Activated CD8-positive, alpha-beta memory T cell treated with anti-CD3 and anti-CD28 coated beads, Interleukin-2, amount 50 U/mL, for 48 hours (primary cell): ENCODE measurements around the gene ANKRD13C.
"Not testable (repeated sequence)": the region's sequence is repeated elsewhere in the genome, so short reads cannot be mapped to it uniquely, and the experiment has no call there.

Experiments used
- DNase-seq: peaks from one replicate; pipeline ENCODE4 v3.0.0-alpha.2; 2020

The ANKRD13C gene

DNA sequence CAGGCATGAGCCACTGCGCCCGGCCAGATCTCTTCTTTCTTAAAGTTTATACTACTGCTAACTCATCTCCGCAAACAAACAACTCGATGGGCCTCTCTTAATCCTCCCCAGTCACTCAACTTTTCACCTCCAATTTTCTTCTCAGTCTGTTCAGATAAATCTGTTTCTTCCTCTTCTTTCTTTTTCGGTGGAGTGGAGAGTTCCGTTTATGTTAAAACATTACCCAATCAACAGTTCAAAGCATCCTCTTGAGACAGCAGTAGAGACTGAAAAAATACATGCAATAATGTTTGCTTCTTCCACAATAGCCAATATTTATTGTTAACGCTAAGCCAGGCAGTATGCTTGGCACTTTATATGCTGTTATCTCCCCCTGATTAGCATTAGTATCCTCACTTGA is 1.4 kb upstream of the ANKRD13C start:
- DNase-seq: no peak

DNA sequence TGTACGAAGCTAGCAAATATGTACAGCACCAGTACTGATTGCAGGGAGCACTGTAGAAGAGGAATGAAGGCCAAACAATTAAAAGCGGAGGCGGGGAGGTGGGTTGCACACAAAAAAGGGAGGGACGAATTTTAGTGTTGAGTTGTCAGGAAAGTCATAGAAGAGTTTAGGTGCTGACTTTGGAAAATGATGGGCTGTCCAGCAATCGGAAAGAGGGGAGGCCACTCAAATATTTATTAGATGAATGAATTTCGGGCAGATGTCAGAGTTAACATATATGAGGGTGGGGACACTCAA is 537 bp upstream of the ANKRD13C start:
- DNase-seq: no peak

DNA sequence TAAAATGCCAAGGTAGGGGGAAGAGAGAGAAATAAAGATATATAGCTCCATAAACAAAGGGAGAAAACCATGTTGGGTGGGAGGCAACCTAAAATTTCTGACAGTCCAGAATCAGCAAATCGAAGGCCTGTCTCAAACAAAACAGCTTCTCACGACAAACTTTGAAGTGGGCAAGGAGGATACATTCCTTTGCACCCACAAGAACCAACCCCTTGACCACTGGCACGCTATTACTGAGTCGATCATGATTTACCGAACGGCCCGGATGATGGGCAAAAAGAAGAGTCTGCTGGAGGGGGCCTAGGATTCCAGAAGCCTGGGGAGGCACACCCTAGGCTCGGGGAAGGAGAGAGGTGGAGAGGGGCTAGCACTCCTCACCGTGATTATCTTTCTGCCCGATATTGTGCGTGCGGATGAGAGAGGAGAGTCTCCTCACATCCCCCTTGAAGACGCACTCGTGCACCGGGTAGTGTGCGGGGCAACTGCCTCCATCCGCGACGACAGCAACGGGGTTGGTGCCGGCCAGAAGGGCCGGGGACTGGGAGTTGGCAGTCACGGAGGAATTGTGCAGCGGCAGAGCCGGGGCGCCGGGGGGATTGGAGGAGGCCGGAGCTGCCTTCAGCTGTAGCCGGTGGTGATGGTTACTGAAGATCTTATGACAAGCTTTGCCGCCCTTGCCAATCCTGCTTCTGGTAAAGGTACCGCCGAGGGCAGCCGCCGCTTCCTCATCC is 756 bp downstream of the ANKRD13C start:
- peak; percentile 70 for DNase-seq

DNA sequence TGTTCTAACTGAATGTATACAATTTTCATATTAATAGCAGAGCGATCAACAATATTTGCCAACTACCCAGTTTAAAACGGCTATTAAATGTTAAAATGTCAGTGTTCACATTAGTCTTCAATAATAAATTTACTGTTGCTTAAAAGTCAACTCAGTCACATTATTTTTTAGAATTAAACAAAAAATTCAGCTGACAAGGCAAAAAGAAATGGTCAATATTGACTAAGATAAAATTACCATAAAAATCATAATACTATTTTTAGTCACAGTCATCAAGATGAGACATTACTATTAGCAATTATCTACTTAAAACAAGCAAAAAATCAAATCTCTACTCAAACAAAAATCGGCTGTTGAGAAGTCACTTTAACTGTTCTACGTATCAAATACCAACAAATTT is 1.5 kb downstream of the ANKRD13C start:
- DNase-seq: no peak

DNA sequence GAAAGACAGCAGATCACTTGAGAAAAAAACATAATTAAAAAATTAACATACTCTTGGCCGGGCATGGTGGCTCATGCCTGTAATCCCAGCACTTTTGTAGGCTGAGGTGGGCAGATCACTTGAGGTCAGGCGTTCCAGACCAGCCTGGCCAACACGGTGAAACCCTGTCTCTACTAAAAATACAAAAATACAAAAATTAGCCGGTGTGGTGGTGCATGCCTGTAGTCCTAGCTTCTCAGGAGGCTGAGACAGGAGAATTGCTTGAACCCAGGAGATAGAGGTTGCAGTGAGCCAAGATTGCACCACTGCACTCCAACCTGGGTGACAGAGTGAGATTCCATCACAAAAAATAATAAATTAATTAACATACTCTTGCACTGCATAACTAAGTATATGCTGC is 4.7 kb downstream of the ANKRD13C start:
- DNase-seq: not testable (repeated sequence)

DNA sequence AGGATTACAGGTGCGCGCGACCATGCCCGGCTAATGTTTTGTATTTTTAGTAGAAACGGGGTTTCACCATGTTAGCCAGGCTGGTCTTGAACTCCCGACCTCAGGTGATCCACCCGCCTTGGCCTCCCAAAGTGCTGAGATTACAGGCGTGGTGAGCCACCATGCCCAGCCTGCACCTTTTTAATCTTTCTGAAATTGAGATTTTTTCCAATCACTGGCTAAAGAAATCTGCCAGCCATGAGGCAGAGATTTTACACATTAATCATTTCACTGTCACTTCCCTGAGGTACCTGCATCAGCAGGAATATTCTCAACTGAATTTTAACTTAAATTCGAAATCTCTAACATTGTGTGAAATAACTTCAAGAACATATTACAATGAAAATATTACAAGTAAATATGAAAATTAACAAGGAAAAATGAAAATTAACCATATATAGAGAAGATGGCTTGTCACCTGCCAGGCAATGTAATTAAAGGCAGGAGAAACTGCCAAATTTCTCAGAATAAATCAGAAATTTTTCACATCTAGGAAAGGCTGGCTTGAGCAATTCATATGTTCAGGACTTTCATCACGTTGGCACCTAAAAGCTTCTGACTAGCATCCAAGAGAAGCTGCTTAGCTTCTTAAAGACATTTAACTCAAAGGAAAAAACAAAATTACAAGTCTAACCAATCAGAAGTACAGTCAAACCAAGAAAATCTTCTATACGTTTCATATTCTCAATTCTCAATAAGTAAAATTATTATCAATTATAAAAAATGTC is 5.9 kb downstream of the ANKRD13C start:
- DNase-seq: no peak

DNA sequence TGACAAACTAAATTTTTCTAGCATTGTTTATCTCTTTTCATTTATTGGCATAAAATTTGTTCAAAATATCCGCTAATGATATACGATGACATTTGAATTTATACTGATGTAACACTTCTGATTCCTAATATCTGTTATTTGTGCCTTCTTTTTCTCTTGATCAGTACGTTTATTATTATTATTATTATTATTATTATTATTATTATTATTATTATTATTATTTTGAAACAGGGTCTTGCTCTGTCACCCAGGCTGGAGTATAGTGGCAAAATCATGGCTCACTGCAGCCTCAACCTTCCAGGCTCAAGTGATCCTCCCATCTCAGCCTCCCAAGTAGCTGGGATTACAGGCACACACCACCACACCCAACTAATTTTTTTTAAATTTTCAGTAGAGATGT is 14.9 kb downstream of the ANKRD13C start:
- not testable (repeated sequence) for DNase-seq

DNA sequence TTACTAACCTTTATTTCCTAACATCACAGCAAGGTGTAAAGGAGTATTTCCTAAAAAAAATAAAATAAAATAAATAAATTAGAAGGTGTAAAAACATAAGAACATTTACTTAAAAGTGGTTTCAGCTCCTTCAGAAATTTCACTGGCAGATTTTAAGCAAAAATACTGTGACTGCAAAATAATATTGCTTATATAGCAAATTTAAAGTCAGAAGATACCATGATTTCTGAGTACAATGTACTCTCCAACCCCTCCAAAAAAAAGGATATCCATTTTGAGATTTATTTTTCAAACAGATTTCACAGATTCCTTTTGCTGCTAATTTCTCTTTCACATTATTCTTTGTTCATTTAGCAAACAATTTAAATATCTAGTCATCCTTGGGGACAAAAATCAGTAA is 18.5 kb downstream of the ANKRD13C start:
- no peak for DNase-seq

DNA sequence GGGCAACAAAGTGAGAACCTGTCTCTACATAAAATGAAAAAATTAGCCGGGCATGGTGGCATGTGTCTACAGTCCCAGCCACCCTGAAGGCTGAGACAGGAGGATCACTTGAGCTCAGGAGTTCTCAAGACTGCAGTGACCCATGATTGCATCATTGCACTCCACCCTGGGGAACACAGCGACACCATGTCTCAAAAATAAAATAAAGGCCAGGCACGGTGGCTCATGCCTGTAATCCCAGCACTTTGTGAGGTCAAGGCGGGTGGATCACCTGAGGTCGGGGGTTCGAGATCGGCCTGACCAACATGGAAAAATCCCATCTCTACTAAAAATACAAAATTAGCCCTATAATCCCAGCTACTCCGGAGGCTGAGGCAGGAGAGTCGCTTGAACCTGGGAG is 20.1 kb downstream of the ANKRD13C start:
- DNase-seq: no peak

DNA sequence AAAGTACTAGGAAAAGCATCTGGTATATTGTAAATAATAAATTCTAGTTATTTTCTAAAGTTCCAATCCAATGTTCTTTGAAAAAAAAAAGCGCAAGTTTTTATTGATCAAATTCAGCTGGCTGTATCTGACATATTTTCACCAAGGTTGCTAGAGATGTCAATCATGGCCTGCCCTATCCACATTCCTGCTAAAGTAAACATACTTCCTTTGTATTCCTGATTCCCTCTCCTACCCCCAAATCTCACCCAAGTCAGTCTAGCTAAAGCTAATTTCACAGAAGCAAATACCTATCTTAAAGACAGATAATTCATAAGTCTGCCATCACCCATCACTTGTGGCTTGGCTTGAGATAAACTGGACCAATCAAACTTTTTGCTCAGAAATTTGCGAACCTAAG is 21.3 kb downstream of the ANKRD13C start:
- DNase-seq: no peak

DNA sequence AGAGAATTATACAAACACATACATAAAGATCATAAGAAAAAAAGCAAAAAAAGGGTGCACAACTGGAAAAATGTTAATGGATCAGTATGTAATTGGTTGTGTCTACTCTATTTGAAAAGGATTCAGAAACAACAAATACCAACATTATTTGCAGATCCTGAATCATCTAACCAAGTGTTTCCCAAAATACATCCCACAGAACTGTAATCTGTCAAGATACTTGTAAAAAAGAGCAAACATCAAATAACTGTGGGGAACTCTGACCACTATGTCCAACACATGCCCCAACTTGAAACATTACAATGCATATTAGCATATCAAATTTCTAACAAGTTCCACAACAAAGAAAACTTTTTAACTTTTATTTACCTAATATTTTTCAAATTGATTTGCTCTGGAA is 22.6 kb downstream of the ANKRD13C start:
- DNase-seq: no peak

DNA sequence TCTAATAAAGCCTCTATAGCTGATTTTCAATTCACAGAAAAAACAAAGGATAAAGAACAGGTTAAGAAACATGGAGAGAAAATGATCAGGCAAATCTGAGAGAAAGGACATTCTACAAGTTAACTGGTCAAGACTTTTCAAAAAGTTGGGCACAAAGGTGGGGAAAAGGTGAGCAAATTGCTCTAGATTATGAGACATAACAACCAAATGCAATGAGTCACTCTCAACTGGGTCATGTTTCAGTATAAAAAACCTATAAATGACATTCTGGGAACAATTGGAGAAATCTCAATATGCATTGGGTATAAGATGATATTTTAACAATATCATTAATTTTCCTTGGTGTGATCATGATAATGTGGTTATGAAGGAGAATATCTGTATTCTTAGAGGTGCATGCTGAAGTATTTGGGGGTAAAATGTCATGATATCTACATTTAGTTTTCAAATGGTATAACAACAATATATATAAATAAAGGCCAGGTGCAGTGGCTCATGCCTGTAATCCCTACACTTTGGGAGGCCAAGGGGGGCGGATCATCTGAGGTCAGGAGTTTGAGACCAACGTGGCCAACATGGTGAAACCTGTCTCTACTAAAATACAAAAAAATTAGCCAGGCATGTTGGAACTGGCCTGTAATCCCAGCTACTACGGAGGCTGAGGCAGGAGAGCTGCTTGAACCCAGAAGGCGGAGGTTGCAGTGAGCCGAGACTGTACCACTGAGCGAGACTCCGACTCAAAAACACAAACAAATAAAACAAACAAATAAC is 27.0 kb downstream of the ANKRD13C start:
- DNase-seq: no peak

DNA sequence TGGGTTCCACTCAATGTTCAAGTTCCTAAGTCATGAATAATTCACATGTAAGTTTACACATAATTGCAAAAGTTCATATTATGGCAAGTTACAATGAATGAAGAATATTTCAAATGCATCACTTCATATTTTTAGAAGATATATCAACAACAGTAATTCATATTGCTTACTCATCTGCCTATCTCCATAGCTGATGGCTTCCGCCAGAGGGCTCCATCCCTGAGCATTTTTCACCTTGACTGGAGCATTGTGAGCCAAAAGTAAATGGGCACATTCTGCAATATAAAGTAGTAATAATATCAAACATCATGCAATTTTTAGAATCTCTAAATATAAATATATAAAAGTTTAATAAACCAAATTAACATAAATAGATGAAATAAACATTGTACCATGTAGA is 29.8 kb downstream of the ANKRD13C start:
- no peak for DNase-seq

DNA sequence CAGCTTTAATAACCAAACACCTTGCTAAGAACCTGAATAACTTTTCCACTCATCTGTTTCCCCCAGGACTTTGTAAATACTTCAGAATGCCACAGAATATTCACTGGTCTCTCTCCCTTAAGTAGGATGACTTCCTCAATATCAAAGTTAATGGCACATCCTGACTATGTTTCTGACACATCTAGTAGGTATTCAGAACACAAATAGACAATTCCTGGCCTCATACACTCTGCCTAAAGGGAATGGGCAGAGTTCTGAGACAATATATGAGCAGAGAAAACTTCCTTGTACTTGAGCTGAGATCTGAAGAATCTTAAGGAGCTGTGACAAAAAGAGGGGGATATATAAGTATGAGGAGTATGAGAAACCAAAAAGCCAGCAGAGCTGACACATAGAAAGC is 34.8 kb downstream of the ANKRD13C start:
- no peak for DNase-seq

DNA sequence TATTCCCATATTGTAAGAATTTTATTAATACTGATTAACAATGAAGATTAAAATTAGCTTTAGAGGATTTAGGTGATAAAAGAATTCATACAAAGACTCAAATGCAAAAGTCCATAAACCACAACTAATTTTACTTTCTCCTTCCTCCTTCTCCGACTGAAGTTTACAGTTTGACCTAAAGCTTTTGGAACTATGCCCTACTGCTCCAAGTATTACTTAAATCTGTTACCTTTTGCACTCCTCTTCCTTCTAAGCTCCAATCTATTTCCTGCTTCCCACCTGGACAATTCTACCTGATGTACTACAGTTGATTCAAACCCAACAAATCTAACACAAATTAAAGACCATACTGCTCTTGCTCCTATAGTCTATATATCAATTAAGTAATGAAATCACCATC is 36.3 kb downstream of the ANKRD13C start:
- no peak for DNase-seq

DNA sequence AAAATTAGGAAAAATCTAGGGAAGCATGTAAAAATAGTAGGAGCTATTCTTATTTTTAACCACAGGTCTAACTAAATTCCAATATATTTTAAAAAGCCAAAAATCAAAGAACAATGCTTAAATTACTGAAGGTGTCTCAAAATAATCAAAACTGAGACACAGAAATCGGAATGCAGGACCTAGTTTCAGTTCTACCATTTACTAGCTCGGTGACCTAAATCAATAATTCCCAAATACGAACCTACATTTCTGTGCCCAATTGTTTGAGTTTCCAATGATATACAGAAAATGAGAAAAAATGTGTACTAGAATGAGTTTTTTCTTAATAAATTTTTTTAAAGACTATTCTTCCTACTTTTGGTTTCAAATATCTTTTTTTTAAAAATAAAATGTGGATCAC is 37.4 kb downstream of the ANKRD13C start:
- DNase-seq: no peak

DNA sequence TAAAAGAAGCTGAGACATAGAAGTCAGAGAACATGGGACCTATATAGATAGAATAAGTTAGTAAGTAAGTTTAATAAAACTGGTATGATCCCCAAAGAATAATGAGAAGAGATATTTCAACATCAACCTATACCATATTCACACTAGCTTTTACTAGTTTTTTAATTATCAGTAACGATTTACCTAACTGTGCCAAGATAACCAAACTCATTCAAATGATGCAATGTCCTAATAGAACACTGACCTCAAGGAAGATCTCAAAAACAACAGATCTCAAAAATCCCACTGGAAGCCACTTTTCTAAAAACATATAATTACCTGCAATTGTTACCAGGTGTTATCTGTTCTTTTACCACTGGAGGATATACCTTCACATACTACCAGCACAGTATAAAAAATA is 38.7 kb downstream of the ANKRD13C start:
- DNase-seq: no peak

DNA sequence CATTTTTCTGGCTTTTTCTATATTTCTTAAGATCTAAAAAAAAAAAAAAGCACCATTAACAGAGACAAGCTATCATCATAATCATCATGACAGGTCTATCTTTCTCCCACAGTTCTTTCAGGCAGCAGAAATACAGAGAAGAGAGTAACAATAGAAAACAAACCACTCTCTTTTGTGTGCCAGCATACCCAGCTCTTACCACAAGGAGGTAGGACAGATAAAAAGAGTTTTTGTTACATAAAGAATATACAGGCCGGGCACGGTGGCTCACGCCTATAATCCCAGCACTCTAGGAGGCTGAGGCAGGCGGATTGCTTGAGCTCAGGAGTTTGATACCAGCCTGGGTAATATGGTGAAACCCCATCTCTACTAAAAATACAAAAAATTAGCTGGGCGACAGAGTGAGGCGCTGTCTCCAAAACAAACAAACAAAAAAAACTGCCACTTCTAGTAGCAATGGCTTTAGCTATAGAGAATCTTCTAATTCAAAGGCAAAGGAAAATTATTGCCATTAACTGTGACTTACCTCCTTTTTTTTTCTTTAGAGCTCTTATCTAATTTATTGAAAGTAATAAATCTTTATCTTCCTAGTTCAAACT is 39.7 kb downstream of the ANKRD13C start:
- DNase-seq: no peak

DNA sequence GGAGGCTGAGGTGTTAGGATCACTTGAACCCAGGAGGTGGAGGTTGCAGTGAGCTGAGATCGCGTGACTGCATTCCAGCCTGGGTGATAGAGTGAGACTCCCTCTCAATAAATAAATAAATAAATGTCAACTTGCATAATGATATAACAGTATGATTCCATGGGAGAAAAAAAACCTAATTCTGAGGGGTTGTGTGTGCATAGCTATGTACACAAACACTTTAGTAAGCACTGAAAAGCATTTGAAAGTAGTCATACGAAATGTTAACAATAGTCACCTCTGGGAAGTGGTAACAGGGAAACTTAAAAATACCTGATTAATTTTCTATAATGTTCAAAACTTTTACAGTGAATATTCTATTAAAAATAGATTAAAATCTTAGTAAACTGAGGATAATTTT is 43.2 kb downstream of the ANKRD13C start:
- DNase-seq: no peak

DNA sequence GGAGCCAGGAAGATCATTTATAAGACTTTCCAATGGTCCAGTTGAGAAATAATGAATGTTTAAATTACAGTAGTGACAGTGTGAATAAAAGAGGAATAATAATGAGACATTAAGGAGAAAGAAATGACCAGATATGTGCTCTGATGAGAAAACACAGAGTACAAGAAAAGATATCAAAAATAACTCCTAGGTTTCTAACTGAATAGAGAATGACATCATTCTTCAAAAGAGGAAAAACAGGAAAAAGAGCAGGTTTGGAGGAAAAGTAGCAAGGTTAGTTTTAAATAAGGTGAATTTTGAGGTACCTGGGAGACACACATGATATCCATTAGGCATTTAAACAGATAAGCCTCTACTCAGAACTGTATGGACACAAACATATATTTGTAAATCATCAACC is 55.0 kb downstream of the ANKRD13C start:
- DNase-seq: no peak

DNA sequence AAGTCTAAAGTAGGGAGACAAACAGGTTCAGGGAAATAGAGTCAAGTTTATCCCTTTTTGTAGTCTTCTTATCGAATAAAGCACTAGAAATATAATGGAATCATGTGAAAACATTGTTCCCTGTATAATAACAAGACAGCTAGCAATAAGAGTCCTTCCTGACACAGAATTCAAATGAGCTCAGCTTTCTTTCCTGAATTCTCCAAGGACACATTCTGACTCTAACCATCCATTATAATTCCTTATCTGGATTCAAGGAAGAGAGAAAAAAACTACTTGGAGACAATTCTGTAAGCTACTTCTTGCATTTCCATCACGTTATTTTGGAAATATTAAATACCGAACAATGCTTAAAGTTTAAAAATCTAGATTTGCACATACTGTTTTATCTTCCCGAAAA is 58.8 kb downstream of the ANKRD13C start:
- DNase-seq: no peak

DNA sequence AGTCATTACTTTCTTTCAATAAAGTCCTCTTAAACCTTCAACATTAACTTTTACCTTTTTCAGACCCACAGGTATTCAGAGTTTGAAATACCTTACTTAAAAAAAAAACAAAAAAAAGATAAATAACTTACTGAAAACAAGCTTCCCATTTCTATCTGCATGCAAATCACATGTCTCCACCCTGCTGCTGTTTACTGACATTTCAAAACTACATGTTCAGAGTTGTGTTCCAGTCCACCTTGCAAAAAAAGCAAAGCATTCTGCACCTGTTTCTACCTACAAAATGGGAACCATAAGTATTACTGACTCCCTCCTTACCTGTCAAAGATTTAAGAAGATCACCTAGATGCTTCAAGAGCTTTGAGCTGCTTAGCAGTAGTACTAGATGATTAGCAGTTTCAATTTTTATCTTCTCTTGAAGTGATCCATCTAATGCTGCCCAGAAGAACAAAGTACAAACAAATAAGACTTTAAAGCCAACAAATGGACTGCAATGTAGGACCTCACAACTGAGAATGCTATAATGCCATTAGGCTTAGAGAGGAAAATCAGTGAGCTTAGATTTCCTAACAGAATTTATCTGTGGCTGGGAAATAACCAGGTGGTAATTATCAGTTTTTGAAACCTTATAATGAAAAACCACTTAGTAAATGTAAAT is 61.2 kb downstream of the ANKRD13C start:
- DNase-seq: no peak

DNA sequence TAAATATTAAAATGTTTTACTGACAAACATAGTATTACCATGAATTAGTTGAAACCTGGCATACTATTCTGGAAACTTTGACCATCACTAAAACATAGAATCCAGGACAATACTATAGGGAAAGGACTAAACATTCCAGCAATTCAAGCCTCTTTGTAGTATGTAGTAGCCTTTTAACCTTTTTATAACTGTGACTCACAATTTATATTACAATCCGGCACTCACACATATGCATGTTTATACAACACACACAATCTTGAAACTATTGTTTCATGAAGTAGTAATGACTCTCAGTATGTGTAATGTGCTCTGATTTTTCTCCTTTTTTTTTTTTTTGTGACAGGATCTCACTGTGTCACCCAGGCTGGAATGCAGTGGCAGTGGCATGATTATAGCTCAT is 64.3 kb downstream of the ANKRD13C start:
- no peak for DNase-seq
